ENCODE results near the gene XYLB. TPM values are rescaled to one million over a fixed set of nuclear protein-coding genes. Genes with fewer than 3 reads are reported as not detected.

Gene XYLB
- total RNA-seq, 1 experiment from 2014 or later, result 6.6 TPM

- no peaks in the 10 kb centered on the region for H3K27me3 ChIP-seq (ENCODE audit: control insufficient read depth, insufficient read depth, low read length)
- in situ Hi-C loops (cut with HindIII; ENCODE audit: low pct_unique_long_range_greater_than_20kb, low sequenced_read_pairs), result no loop called here
These were observed 22.6 kb downstream of the XYLB start for GRCh38 chr3:38369186-38369585.

DNA sequence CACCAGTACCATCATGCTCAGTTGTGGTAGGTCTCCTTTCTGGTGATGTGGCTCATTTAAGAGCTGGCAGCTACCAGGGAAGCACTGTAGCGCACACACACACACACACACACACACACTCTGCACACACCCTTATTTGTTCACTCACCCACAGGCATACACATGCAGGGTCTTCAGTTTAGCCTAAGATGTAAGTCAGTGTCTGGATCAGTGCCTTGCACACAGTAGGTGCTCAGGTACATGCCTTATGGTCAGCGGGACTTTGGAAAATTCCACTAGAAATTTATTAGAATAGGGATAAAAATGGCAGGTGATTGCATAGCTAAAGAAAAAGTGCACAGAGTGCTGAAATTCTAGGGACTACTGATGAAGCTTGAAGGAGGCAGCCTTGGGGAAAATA, 23.6 kb downstream of the XYLB start:
- Histone ChIP-seq H3K27ac (ENCODE audit: low read length) (no peak overlapping the region), H3K36me3 (ENCODE audit: control insufficient read depth, insufficient read depth, low read length) (no peaks in the 10 kb centered on the region), H3K4me1 (ENCODE audit: control insufficient read depth, insufficient read depth, low read length) (no peaks in the 10 kb centered on the region), H3K27me3 (ENCODE audit: control insufficient read depth, insufficient read depth, low read length) (no peaks in the 10 kb centered on the region), H3K4me3 (ENCODE audit: low read depth in 2 of 2, low read length in 2 of 2) (no peak overlapping the region), H3K9me3 (ENCODE audit: control insufficient read depth, insufficient read depth, low read depth, low read length) (no peaks in the 10 kb centered on the region)
- intact Hi-C loops (cut with micrococcal nuclease; ENCODE audit: unreplicated experiment), result no loop called here
- TF ChIP-seq POLR2AphosphoS5 (IDR thresholded peaks at IDR 0.05; ENCODE audit: low read depth, low read length), result no peak
- no peak for TF ChIP-seq CTCF (IDR thresholded peaks at IDR 0.05)
- TF ChIP-seq TCF7L2 (IDR thresholded peaks at IDR 0.05; ENCODE audit: low read depth, low read length), result no peak
- TF ChIP-seq REST (IDR thresholded peaks at IDR 0.05; ENCODE audit: insufficient read depth in 1 of 2, low read depth in 2 of 2, low read length in 1 of 2), result no peak
- no peak for TF ChIP-seq SIN3A (IDR thresholded peaks at IDR 0.05; ENCODE audit: borderline replicate concordance, insufficient read depth, low read depth, low read length)
- no TSS peak for BruUV-seq (replicated peaks)
- DNase-seq (ENCODE audit: low read depth, low spot score), result no peak
- ATAC-seq, result no peak
- ChIA-PET CTCF (no interaction called here), POLR2A (no interaction called here)
- in situ Hi-C loops (cut with HindIII; ENCODE audit: low pct_unique_long_range_greater_than_20kb, low sequenced_read_pairs), result no loop called here

More at GRCh38 chr3:38369186-38369585, 22.6 kb downstream of the XYLB start:
- H3K4me3 ChIP-seq (ENCODE audit: low read depth in 2 of 2, low read length in 2 of 2), result no peak overlapping the region
- H3K9me3 ChIP-seq (ENCODE audit: control insufficient read depth, insufficient read depth, low read depth, low read length), result no peaks in the 10 kb centered on the region
- ChIA-PET POLR2A (no interaction called here), CTCF (no interaction called here)
- no peak for DNase-seq (ENCODE audit: low read depth, low spot score)
- intact Hi-C loops (cut with micrococcal nuclease; ENCODE audit: unreplicated experiment), result no loop called here
- ATAC-seq, result no peak
- no peaks in the 10 kb centered on the region for H3K36me3 ChIP-seq (ENCODE audit: control insufficient read depth, insufficient read depth, low read length)
- H3K4me1 ChIP-seq (ENCODE audit: control insufficient read depth, insufficient read depth, low read length), result no peaks in the 10 kb centered on the region
- BruUV-seq (replicated peaks), result no TSS peak
- H3K27ac ChIP-seq (ENCODE audit: low read length), result no peak overlapping the region
- TF ChIP-seq CTCF (IDR thresholded peaks at IDR 0.05) (no peak), POLR2AphosphoS5 (IDR thresholded peaks at IDR 0.05; ENCODE audit: low read depth, low read length) (no peak), TCF7L2 (IDR thresholded peaks at IDR 0.05; ENCODE audit: low read depth, low read length) (no peak), REST (IDR thresholded peaks at IDR 0.05; ENCODE audit: insufficient read depth in 1 of 2, low read depth in 2 of 2, low read length in 1 of 2) (no peak), SIN3A (IDR thresholded peaks at IDR 0.05; ENCODE audit: borderline replicate concordance, insufficient read depth, low read depth, low read length) (no peak)

All from Panc1 (cell line).